ENCODE data around the gene SSNA1. TPM values are rescaled to one million over a fixed set of nuclear protein-coding genes. Genes with fewer than 3 reads are reported as not detected.

The SSNA1 gene
- total and polyA plus RNA-seq, 9 of the 15 experiments (the other 6 are each of a cell fraction or from before 2014, with no cell fraction given), result 1.9 to 130 (median 57.1) TPM

- peak; percentile 53; the same call in 1 of the 2 replicates for TF ChIP-seq MAX (CRISPR knock-in tag; IDR thresholded peaks at IDR 0.05)
- peak in 1 of 2 experiments; percentile 84; a peak in 1 of 4 replicates for TF ChIP-seq SIN3A (IDR thresholded peaks at IDR 0.05; ENCODE audit: borderline replicate concordance in 2 of 2, control insufficient read depth in 1 of 2, low read depth in 2 of 2, low read length in 2 of 2)
- TF ChIP-seq NR4A1 (CRISPR knock-in tag; IDR thresholded peaks at IDR 0.05), result no peak
- no peak for TF ChIP-seq NR4A1 (tag; IDR thresholded peaks at IDR 0.05)
- TF ChIP-seq RBM14 (IDR thresholded peaks at IDR 0.05; ENCODE audit: borderline replicate concordance, insufficient read depth, low read depth, low read length), result no peak
- no peak for TF ChIP-seq CHCHD3 (CRISPR knock-in tag; IDR thresholded peaks at IDR 0.05)
- TF ChIP-seq ZNF324 (CRISPR knock-in tag; IDR thresholded peaks at IDR 0.05), result no peak
- no peak for TF ChIP-seq POU5F1 (IDR thresholded peaks at IDR 0.05; ENCODE audit: borderline replicate concordance, low read depth, low read length, partially characterized antibody)
- peak in 1 of 2 experiments; percentile 40; a peak in 1 of 4 replicates for TF ChIP-seq ZMIZ1 (IDR thresholded peaks at IDR 0.05; ENCODE audit: low read depth in 2 of 2, low read length in 2 of 2)
- TF ChIP-seq HDAC1 (IDR thresholded peaks at IDR 0.05), result peak in 1 of 2 experiments; percentile 85; a peak in 2 of 4 replicates
- no peak for TF ChIP-seq HIVEP1 (CRISPR knock-in tag; IDR thresholded peaks at IDR 0.05)
- TF ChIP-seq PHF20 (IDR thresholded peaks at IDR 0.05; ENCODE audit: partially characterized antibody), result peak; percentile 82
- no peak for TF ChIP-seq HOMEZ (CRISPR knock-in tag; IDR thresholded peaks at IDR 0.05)
- TF ChIP-seq MYC (IDR thresholded peaks at IDR 0.05; ENCODE audit: low read depth, low read length), result peak; percentile 59
- no peak for TF ChIP-seq MYC (CRISPR knock-in tag; IDR thresholded peaks at IDR 0.05; ENCODE audit: borderline replicate concordance, low read depth)
- TF ChIP-seq DLX4 (CRISPR knock-in tag; IDR thresholded peaks at IDR 0.05), result no peak
- TF ChIP-seq ZBTB43 (CRISPR knock-in tag; IDR thresholded peaks at IDR 0.05), result no peak
- TF ChIP-seq NFYB (IDR thresholded peaks at IDR 0.05; ENCODE audit: extremely low read depth, insufficient read length), result peak; percentile 95
- no peak for TF ChIP-seq ARNT (IDR thresholded peaks at IDR 0.05)
- TF ChIP-seq ZNF668 (CRISPR knock-in tag; IDR thresholded peaks at IDR 0.05), result peak; percentile 26; the same call in 1 of the 2 replicates
Observed at GRCh38 chr9:137200311-137201204, 12.1 kb downstream of the SSNA1 start, which contains the start of gene TPRN (continued).
